ENCODE measurements around the gene MTMR3.

- TF ChIP-seq CTCF (IDR thresholded peaks at IDR 0.05; ENCODE audit: low read depth, low read length, poor library complexity, severe bottlenecking) (no peak), EZH2phosphoT487 (IDR thresholded peaks at IDR 0.05; ENCODE audit: borderline replicate concordance, low read length) (no peak)
Observed at GRCh38 chr22:29873943-29874342, 9.0 kb upstream of the MTMR3 start.

All from DOHH2 (cell line).